Bronchial epithelial cell (primary cell): ENCODE measurements around the gene NANOG. TPM values are rescaled to one million over a fixed set of nuclear protein-coding genes. Genes with fewer than 3 reads are reported as not detected.
"Not testable (repeated sequence)": the region's sequence is repeated elsewhere in the genome, so short reads cannot be mapped to it uniquely, and the experiment has no call there.

Experiments used
- DNase-seq: peaks from one replicate; pipeline ENCODE4 v3.0.0-alpha.2; 2010; ENCODE audit warnings: low read depth
- FAIRE-seq: peaks from 2 replicates; lab custom pipeline; 2011; peaks lifted over from hg19 to GRCh38; lab: Jason Lieb, UNC
- H3K27me3 ChIP-seq: 2 replicates; pipeline ENCODE4 v1.5.1; 2011; ENCODE audit warnings: low read length; ENCODE audit not compliant: control insufficient read depth, insufficient read depth
- H3K36me3 ChIP-seq: 2 replicates; pipeline ENCODE4 v1.5.1; 2011; ENCODE audit warnings: low read length; ENCODE audit not compliant: control insufficient read depth, insufficient read depth
- H3K4me3 ChIP-seq: 2 replicates; pipeline ENCODE4 v1.5.1; 2011; ENCODE audit warnings: mild to moderate bottlenecking, low read depth, low read length, control low read depth
- total RNA-seq: library from RNA; depleted of rRNA; stranded (reverse); fragments of >200 nt; gene quantifications from 2 replicates; pipeline ENCODE4 v1.2.1, GENCODE V29; 2014
- TF ChIP-seq, protein P1 (sequence below): IDR thresholded peaks from 2 replicates; pipeline ENCODE4 v1.5.1; 2011; ENCODE audit warnings: mild to moderate bottlenecking, moderate library complexity, low read length, control low read depth, inconsistent platforms; ENCODE audit not compliant: insufficient read depth, severe bottlenecking

NANOG gene
- total RNA-seq, 1 donor from 2014 or later = not detected

- FAIRE-seq = no peak
- DNase-seq = no peak
- Histone ChIP-seq H3K36me3 (no peaks in the 10 kb centered on the region), H3K27me3 (no peaks in the 10 kb centered on the region), H3K4me3 (no peak overlapping the region)
- TF ChIP-seq, protein P1, sequence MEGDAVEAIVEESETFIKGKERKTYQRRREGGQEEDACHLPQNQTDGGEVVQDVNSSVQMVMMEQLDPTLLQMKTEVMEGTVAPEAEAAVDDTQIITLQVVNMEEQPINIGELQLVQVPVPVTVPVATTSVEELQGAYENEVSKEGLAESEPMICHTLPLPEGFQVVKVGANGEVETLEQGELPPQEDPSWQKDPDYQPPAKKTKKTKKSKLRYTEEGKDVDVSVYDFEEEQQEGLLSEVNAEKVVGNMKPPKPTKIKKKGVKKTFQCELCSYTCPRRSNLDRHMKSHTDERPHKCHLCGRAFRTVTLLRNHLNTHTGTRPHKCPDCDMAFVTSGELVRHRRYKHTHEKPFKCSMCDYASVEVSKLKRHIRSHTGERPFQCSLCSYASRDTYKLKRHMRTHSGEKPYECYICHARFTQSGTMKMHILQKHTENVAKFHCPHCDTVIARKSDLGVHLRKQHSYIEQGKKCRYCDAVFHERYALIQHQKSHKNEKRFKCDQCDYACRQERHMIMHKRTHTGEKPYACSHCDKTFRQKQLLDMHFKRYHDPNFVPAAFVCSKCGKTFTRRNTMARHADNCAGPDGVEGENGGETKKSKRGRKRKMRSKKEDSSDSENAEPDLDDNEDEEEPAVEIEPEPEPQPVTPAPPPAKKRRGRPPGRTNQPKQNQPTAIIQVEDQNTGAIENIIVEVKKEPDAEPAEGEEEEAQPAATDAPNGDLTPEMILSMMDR = no peak
These were observed 45.5 kb downstream of the NANOG start for GRCh38 chr12:7834701-7835100.

- FAIRE-seq = no peak
- DNase-seq = no peak
- H3K4me3 ChIP-seq = no peak overlapping the region
- no peaks in the 10 kb centered on the region for H3K36me3 ChIP-seq
- H3K27me3 ChIP-seq = no peaks in the 10 kb centered on the region
- TF ChIP-seq, protein P1 = no peak
These were observed 45.9 kb downstream of the NANOG start for GRCh38 chr12:7835116-7835515.

GRCh38 chr12:7835766-7836165, 46.6 kb downstream of the NANOG start:
- H3K36me3 ChIP-seq = no peaks in the 10 kb centered on the region
- H3K4me3 ChIP-seq = no peak overlapping the region
- TF ChIP-seq, protein P1 = no peak
- DNase-seq (no peak), FAIRE-seq (no peak)
- no peaks in the 10 kb centered on the region for H3K27me3 ChIP-seq

- FAIRE-seq = no peak
- TF ChIP-seq, protein P1 = no peak
- H3K4me3 ChIP-seq = no peak overlapping the region
- DNase-seq = no peak
- H3K27me3 ChIP-seq = no peaks in the 10 kb centered on the region
- no peaks in the 10 kb centered on the region for H3K36me3 ChIP-seq
These were observed 48.2 kb downstream of the NANOG start for GRCh38 chr12:7837366-7837765.

GRCh38 chr12:7839226-7839625, 50.0 kb downstream of the NANOG start:
- H3K4me3 ChIP-seq, FAIRE-seq, H3K27me3 ChIP-seq, H3K36me3 ChIP-seq, DNase-seq: not testable (repeated sequence)

DNA sequence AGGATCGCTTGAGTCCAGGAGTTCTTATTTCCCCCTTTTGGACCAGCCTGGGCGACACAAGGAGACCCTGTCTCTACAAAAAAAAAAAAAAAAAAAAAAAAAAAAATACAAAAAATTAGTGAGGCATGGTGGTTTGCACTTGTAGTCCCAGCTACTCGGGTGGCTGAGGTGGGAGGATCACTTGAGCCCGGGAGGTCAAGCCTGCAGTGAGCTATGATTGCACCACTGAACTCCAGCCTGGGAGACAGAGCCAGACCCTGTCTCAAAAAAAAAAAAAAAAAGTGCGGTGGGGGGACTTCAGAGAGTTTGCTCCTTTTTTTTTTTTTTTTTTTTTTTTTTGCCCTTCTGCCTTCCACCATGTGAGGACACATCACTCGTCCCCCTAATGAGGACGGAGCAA, 50.6 kb downstream of the NANOG start:
- not testable (repeated sequence) for H3K27me3 ChIP-seq, H3K4me3 ChIP-seq, H3K36me3 ChIP-seq, DNase-seq, FAIRE-seq

DNA sequence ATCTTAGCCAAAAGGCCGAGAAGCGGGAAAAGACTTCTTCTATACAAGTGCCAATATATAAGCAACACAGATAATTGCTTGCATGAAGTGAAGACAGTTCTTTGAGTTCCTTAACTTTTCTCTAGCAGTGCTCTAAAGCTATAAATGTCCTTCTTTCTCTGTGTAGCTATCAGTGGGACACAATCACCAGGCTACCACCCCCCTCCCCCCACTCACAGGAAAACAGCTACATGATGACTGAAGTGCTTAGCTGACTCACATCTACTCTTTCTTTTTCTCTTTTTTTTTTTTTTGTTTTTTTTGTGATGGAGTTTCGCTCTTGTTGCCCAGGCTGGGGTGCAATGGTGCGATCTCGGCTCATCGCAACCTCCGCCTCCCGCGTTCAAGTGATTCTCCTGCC, 53.2 kb downstream of the NANOG start:
- FAIRE-seq, H3K27me3 ChIP-seq, H3K36me3 ChIP-seq, H3K4me3 ChIP-seq, DNase-seq: not testable (repeated sequence)

GRCh38 chr12:7843149-7843548, 53.9 kb downstream of the NANOG start:
- not testable (repeated sequence) for FAIRE-seq, H3K27me3 ChIP-seq, H3K36me3 ChIP-seq, DNase-seq, H3K4me3 ChIP-seq

GRCh38 chr12:7843583-7843982, 54.4 kb downstream of the NANOG start:
- not testable (repeated sequence) for H3K36me3 ChIP-seq, DNase-seq, FAIRE-seq, H3K27me3 ChIP-seq, H3K4me3 ChIP-seq
